Neural cell (in vitro differentiated cells): ENCODE measurements around the gene LMOD2.

Experiments
- EP300 ChIP-seq: fragments of 450-650 bp; conservative IDR thresholded peaks from 2 replicates; pipeline ENCODE4 v1.6.1; 2014; ENCODE audit warnings: antibody characterized with exemption, mild to moderate bottlenecking, moderate library complexity; ENCODE audit not compliant: poor library complexity, severe bottlenecking
- RAD21 ChIP-seq: fragments of 450-650 bp; conservative IDR thresholded peaks from 2 replicates; pipeline ENCODE4 v1.6.1; 2014; ENCODE audit warnings: antibody characterized with exemption, mild to moderate bottlenecking, moderate library complexity
- SMC3 ChIP-seq: fragments of 450-650 bp; conservative IDR thresholded peaks from 2 replicates; pipeline ENCODE4 v1.6.1; 2014; ENCODE audit warnings: antibody characterized with exemption, mild to moderate bottlenecking, moderate library complexity; ENCODE audit not compliant: poor library complexity
- TF ChIP-seq, protein P1 (sequence below): fragments of 450-650 bp; IDR thresholded peaks from 2 replicates; pipeline ENCODE4 v1.5.1; 2014; ENCODE audit warnings: antibody characterized with exemption, mild to moderate bottlenecking, moderate library complexity; ENCODE audit not compliant: poor library complexity, severe bottlenecking

DNA sequence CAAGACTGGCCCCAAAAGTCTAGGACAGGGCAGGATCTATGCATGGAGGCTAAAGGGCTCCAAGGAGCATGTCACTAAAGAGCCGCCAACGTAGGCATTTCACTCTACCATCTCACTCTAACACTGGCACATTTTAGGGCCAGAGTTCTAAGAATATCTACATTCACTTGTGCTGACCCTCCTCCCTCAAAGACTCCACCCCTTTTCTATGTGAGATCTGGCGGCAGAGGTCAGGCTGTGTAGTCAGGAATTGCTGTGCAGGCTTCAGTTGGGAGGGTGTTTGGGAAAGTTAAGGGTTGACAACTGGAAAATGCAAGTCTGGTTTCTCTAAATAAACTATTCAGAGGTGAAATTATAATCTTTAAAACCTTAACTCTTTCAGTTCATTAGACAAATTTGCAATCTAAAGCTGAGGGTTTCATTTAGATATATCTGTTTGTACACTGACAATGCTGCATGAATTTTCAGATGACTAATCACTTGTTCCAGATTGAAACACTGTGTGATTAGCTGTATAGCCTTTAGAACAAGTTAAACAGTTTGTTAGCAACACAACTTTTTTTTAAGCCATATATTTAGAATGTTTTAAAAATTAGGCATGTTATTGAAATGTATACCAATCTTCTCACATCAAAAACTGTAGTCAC is 18.2 kb downstream of the LMOD2 start:
- TF ChIP-seq, protein P1, sequence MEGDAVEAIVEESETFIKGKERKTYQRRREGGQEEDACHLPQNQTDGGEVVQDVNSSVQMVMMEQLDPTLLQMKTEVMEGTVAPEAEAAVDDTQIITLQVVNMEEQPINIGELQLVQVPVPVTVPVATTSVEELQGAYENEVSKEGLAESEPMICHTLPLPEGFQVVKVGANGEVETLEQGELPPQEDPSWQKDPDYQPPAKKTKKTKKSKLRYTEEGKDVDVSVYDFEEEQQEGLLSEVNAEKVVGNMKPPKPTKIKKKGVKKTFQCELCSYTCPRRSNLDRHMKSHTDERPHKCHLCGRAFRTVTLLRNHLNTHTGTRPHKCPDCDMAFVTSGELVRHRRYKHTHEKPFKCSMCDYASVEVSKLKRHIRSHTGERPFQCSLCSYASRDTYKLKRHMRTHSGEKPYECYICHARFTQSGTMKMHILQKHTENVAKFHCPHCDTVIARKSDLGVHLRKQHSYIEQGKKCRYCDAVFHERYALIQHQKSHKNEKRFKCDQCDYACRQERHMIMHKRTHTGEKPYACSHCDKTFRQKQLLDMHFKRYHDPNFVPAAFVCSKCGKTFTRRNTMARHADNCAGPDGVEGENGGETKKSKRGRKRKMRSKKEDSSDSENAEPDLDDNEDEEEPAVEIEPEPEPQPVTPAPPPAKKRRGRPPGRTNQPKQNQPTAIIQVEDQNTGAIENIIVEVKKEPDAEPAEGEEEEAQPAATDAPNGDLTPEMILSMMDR: no peak
- TF ChIP-seq RAD21 (no peak), SMC3 (no peak), EP300 (no peak)
